Sciatic nerve (tissue), 2 donors: ENCODE results near the gene CLMN. TPM values are rescaled to one million over a fixed set of nuclear protein-coding genes. Genes with fewer than 3 reads are reported as not detected.

Experiments used
- ATAC-seq: fragments of 200-7000 bp; cut with Tn5 transposase; one replicate; pipeline ENCODE4 v1.9.1; 2020; ENCODE audit warnings: mild to moderate bottlenecking, moderate library complexity
- DNase-seq: peaks from one replicate; pipeline ENCODE4 v3.0.0-alpha.2; 2020; ENCODE audit warnings: low spot score
- intact Hi-C: fragments of 100-400 bp; cut with DNase I; formaldehyde crosslinking; loops from one replicate; pipeline ENCODE4 v1.14.2; 2022
- total RNA-seq: library from RNA; stranded (reverse); fragmentation: NEBNext Ultra II Directional; extraction: Animal tissue kit (Norgen Biotek cat#: 25700); gene quantifications from one replicate; pipeline ENCODE4 v1.2.1, GENCODE V29; 2021
- donor health status: DM: no; HTN: no; CAD: no.
- donor health status: DM: no; HTN: no; CAD: no.

CLMN gene
- total RNA-seq, 1 donor from 2014 or later, result 41.8 TPM

- intact Hi-C loops, result no loop called here
- peak; percentile 34 for ATAC-seq
- no peak for DNase-seq
These were observed 46.4 kb downstream of the CLMN start for GRCh38 chr14:95273001-95273978.

GRCh38 chr14:95272057-95272456, 47.7 kb downstream of the CLMN start:
- ATAC-seq (no peak), DNase-seq (peak; percentile 26)
- intact Hi-C loops, result no loop called here

GRCh38 chr14:95270203-95270602, 49.5 kb downstream of the CLMN start:
- intact Hi-C loops, result no loop called here
- ATAC-seq (no peak), DNase-seq (no peak)

- DNase-seq (no peak), ATAC-seq (no peak)
- intact Hi-C loops, result no loop called here
These were observed 50.2 kb downstream of the CLMN start for GRCh38 chr14:95269493-95269892.

GRCh38 chr14:95268350-95268749, 51.4 kb downstream of the CLMN start:
- ATAC-seq (no peak), DNase-seq (no peak)
- intact Hi-C loops, result no loop called here

DNA sequence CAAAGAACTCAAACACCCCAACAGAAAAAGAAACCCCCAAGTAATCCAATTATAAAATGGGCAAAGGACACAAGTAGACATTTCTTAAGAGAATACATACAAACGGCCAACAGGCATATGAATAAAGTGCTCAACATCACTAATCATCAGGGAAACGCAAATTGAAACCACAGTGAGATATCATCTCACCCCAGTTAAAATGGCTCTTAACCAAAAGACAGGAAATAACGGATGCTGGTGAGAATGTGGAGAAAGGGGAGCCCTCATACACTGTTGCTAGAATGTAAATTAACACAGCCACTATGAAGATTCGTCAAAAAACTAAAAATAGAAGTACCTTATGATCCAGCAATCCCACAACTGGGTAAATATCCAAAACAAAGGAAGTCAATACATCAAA, 52.4 kb downstream of the CLMN start:
- intact Hi-C loops, result no loop called here
- no peak for DNase-seq
- ATAC-seq, result no peak

GRCh38 chr14:95265106-95266094, 54.3 kb downstream of the CLMN start:
- ATAC-seq (peak; percentile 79), DNase-seq (no peak)
- intact Hi-C loops, result no loop called here

DNA sequence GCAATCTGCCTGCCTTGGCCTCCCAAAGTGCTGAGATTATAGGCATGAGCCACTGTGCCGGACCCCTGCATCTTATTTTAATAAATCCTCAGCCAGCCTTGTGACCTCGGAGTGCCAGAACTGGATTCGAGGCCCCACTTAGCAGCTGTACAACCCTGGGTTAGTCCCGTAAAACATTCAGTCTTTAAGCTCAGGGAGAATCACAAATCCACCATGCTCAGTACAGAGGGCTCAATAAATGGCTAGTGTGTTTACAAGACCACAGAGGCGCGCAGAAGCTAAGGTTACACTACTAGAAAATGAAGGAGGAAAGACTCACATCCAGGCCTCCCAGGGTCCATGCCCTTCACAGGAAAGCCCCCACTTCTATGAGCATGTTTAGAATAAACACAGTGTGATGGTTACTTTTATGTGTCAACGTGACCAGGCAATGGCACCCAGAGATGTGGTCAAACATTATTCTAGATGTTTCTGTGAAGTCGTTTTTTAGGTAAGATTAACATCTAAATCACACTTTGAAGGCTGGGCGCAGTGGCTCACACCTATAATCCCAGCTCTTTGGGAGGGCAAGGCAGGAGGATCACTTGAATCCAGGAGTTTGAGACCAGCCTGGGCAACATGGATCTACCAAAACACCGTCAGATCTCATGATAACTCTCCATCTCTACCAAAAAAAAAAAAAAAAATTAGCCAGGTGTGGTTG, 55.3 kb downstream of the CLMN start:
- intact Hi-C loops, result no loop called here
- DNase-seq (no peak), ATAC-seq (no peak)

DNA sequence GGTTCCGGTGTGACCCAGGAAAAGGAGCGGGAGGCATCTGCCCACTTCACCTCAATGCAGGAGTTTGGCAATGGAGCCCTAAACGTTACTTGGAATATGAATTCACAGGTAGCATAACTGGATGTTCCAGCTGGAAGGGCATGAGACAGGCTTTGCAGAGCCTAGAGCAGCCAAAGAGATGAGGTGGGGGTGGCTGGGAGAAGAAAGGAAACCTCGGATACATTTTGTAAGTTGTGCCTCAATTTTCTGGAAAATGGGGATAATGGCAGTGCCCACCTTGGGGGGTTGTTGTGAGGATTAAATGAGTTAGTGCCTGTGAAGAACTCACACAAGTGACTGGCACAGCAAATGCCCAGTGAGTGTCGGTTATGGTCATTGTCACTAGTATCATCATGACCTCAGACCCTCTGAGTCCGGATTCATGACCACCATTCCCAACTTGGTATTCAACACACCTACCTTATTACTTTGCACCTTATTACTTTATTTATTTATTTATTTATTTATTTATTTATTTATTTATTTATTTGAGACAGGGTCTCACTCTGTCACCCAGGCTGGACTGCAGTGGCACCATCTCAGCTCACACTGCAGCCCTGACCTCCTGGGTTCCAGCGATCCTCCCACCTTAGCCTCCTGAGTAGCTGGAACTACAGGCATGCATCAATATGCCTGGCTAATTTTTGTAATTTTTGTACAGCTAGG, 56.0 kb downstream of the CLMN start:
- DNase-seq (no peak), ATAC-seq (no peak)
- intact Hi-C loops, result no loop called here

DNA sequence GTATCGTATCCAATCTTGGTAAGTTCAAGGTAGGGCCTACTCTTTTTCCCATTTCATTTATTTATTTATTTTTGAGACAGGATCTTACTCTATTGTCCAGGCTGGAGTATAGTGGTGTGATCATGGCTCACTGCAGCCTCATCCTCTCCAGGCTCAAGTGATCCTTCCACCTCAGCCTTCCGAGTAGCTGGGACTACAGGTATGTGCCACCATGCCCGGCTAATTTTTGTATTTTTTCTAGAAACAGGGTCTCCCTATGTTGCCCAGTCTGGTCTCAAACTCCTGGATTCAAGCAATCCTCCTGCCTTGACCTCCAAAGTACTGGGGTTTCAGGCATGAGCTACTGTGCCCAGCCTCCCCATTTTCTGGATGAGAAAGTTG, 57.2 kb downstream of the CLMN start:
- intact Hi-C loops, result no loop called here
- no peak for ATAC-seq
- no peak for DNase-seq

- peak; percentile 58 for ATAC-seq
- intact Hi-C loops, result no loop called here
- no peak for DNase-seq
These were observed 57.8 kb downstream of the CLMN start for GRCh38 chr14:95261616-95262510.

DNA sequence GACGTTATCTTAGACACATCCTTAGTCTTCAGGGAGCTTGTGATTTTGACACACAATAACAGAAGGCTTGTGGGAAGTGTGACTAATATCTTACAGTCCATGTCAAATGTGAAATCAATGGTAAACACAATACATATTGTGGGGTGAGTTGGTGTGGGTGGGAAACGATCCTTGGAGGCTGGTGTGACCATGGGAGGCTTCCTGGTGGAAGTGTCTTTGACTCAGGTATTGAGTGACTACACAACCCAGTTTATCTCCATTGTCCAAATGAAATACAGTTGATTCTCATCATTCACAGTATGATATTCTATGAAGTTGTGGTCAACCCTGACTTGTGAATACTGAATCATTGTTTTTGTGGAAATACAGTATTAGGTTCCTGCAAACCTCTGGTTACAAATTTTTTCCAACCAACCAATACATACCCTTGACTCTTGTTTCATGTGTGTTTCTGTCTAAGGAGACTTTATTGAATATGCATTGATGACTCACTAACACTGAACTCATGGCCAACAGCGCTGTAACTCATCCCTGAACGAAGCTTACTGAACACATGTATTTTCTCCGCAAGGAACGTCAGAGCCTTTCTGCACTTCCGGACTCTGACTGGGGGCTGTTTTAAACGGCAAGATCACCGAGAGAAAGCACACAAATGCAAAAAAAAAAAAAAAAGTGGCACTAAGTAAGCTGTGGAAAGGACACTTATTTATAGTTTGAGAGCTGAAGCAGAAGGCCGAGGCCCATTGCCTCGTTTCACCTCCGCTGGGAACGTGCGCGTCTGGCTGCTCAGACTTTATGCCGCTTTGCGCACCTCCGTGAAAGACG, 59.0 kb downstream of the CLMN start:
- ATAC-seq, result no peak
- intact Hi-C loops, result no loop called here
- DNase-seq, result no peak

GRCh38 chr14:95258754-95259593, 60.7 kb downstream of the CLMN start:
- DNase-seq, result no peak
- intact Hi-C loops, result no loop called here
- ATAC-seq, result no peak

DNA sequence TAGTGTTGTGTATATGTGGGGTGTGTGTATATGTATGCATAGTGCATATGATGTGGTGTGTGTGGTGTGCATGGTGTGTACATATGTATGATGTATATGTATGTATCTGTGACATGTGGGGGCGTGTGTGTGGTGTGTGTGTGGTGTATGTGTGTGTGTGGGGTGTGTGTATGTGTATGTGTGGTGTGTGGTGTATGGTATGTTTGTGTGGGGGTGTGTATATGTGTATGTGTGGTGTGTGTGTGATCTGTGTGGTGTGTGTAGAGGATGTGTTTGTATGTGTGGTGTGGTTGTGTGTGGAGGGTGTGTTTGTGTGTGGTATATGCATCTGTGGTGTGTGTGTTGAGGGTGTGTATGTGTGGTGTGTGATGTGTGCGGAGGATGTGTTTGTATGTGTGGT, 61.6 kb downstream of the CLMN start:
- no peak for DNase-seq
- ATAC-seq, result no peak

DNA sequence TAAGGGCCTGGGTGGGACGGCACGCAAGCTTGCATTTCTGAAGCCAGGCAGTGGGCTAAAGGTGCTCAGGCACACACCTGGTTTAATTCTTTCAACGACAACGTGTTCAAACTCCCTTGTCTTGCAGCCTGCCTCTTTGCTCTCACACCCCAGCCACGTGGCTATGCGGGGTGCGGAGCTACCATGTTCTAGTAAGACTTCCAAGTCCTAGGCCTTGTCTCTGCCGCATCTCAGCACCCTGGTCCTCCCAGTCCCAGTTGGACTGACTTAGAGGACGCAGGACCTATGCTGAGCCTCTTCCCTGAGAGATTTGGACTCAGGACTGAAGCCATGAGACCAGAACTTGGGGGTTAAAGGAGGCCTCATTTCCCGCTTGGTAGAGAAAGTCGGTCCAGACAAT, 62.2 kb downstream of the CLMN start:
- ATAC-seq (no peak), DNase-seq (no peak)
- intact Hi-C loops, result no loop called here

More for the DNA sequence above, 61.6 kb downstream of the CLMN start:
- intact Hi-C loops, result no loop called here

DNA sequence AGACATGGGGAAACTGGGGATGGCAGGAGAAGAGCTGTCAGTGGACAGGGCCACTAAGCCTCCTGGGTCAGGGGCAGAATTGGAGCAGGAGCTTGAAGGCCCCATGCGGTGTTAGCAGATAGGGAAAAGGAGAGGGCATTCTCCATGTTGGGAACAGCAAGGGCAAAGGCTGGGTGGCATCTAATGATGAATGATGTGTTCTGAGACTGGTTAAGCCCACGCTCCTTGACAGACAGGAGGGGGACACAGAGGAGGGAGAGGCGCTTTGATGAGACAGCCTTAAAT, 63.0 kb downstream of the CLMN start:
- intact Hi-C loops, result no loop called here
- ATAC-seq, result no peak
- no peak for DNase-seq
